Sigmoid colon (tissue), 7 donors: ENCODE measurements around the gene MTX1. TPM values are rescaled to one million over a fixed set of nuclear protein-coding genes. Genes with fewer than 3 reads are reported as not detected.
"Not testable (repeated sequence)": the region's sequence is repeated elsewhere in the genome, so short reads cannot be mapped to it uniquely, and the experiment has no call there.

ENCODE experiments used
- DNase-seq: peaks from one replicate; pipeline ENCODE4 v3.0.0-alpha.2; 2019
- H3K27ac ChIP-seq, 4 donors: fragments of 200-600 bp; sonication (generic); one replicate each; pipeline ENCODE4 v1.5.1; 2016 to 2019; ENCODE audit warnings: mild to moderate bottlenecking in 1 of 4
- H3K27me3 ChIP-seq, 3 donors: fragments of 200-600 bp; sonication (generic); one replicate each; pipeline ENCODE4 v1.5.1; 2019; ENCODE audit warnings: mild to moderate bottlenecking in 1 of 3
- H3K36me3 ChIP-seq, 4 donors: fragments of 200-600 bp; sonication (generic); one replicate each; pipeline ENCODE4 v1.5.1; 2016 to 2019
- H3K4me1 ChIP-seq, 4 donors: fragments of 200-600 bp; sonication (generic); one replicate each; pipeline ENCODE4 v1.5.1; 2017 to 2019
- H3K4me3 ChIP-seq, 4 donors: fragments of 200-600 bp; sonication (generic); one replicate each; pipeline ENCODE4 v1.5.1; 2017 to 2019; ENCODE audit warnings: mild to moderate bottlenecking in 2 of 4, moderate library complexity in 1 of 4
- H3K9me3 ChIP-seq, 4 donors: fragments of 200-600 bp in 3 of 4; sonication (generic) in 3 of 4; one replicate each; pipeline versions ENCODE4 v1.5.1 to v1.6.1; 2013 to 2019
- EP300 ChIP-seq, 4 donors: sonication (generic); formaldehyde crosslinking; IDR thresholded peaks; one replicate each; pipeline ENCODE4 v1.6.1; 2017; ENCODE audit warnings: antibody characterized with exemption in 4 of 4
- POLR2A ChIP-seq, 2 donors: fragments of 450-650 bp; IDR thresholded peaks; one replicate each; pipeline ENCODE4 v1.6.1; 2016; ENCODE audit warnings: antibody characterized with exemption in 2 of 2, mild to moderate bottlenecking in 2 of 2, moderate library complexity in 2 of 2
- POLR2AphosphoS5 ChIP-seq, 4 donors: sonication (generic); formaldehyde crosslinking; IDR thresholded peaks; one replicate each; pipeline ENCODE4 v1.6.1; 2017; ENCODE audit warnings: antibody characterized with exemption in 4 of 4
- WGBS, 2 donors: extraction: QIAGEN DNeasy Blood & Tissue Kit; methylation state at CpG; one replicate each; pipeline ENCODE4 v1.1.7; 2013; 5-methylcytosine and 5-hydroxymethylcytosine counted together
- intact Hi-C: fragments of 100-400 bp; cut with DNase I; formaldehyde crosslinking; loops from one replicate; pipeline ENCODE4 v1.15.1; 2023
- polyA plus RNA-seq, 3 donors: library from polyadenylated mRNA; stranded (reverse); fragments of 200-250 nt; gene quantifications; one replicate each; pipeline ENCODE4 v1.2.3, GENCODE V29; 2013
- total RNA-seq, 4 donors: library from RNA; depleted of rRNA; stranded (reverse); fragments of >200 nt; gene quantifications; one replicate each; pipeline ENCODE4 v1.1.0, GENCODE V29; 2016
- TF ChIP-seq, protein P1 (sequence below), 4 experiments: fragments of 450-650 bp in 3 of 4; fragments of 200-600 bp in 1 of 4; IDR thresholded peaks; one replicate each; pipeline ENCODE4 v1.5.1; 2016 to 2019; ENCODE audit warnings: antibody characterized with exemption in 4 of 4, mild to moderate bottlenecking in 3 of 4, moderate library complexity in 2 of 4
- donor health status: healthy with polysubstance abuse.
- donor health status: Bipolar disorder and iron deficiency.
- donor health status: healthy.

The MTX1 gene
- total and polyA plus RNA-seq, 7 donors, result 15.5 to 69.7 (median 29.8) TPM

DNA sequence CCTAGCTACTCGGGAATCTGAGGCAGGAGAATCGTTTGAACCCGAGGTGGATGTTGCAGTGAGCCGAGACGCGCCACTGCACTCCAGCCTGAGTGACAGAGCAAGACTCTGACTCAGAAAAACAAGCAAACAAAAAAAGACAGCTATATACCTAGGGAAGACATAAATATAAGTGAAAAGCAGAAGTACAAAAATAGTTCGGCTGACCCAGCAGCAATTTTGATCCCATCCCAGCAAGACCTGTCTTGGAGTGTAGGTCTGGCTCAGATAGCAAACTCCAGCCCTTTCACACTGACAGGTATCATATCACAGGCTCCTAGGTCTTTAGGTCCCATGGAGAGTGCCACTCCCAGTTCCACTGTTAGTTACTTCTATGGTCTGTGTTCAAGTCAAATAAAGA lies 14.6 kb downstream of the MTX1 start:
- no peak overlapping the region for H3K27ac ChIP-seq
- no peak for TF ChIP-seq POLR2AphosphoS5 (IDR thresholded peaks at IDR 0.05)
- TF ChIP-seq, protein P1, sequence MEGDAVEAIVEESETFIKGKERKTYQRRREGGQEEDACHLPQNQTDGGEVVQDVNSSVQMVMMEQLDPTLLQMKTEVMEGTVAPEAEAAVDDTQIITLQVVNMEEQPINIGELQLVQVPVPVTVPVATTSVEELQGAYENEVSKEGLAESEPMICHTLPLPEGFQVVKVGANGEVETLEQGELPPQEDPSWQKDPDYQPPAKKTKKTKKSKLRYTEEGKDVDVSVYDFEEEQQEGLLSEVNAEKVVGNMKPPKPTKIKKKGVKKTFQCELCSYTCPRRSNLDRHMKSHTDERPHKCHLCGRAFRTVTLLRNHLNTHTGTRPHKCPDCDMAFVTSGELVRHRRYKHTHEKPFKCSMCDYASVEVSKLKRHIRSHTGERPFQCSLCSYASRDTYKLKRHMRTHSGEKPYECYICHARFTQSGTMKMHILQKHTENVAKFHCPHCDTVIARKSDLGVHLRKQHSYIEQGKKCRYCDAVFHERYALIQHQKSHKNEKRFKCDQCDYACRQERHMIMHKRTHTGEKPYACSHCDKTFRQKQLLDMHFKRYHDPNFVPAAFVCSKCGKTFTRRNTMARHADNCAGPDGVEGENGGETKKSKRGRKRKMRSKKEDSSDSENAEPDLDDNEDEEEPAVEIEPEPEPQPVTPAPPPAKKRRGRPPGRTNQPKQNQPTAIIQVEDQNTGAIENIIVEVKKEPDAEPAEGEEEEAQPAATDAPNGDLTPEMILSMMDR (IDR thresholded peaks at IDR 0.05), result no peak
- no peak for TF ChIP-seq POLR2A (IDR thresholded peaks at IDR 0.05)
- TF ChIP-seq EP300 (IDR thresholded peaks at IDR 0.05), result no peak
- no peak for DNase-seq
- 63 to 85% methylated on average over 7 of the region's 7 CpGs for WGBS, 2 donors
- H3K27me3 ChIP-seq, result no peaks in the 10 kb centered on the region
- H3K36me3 ChIP-seq, result no peaks in the 10 kb centered on the region
- no peak overlapping the region for H3K4me3 ChIP-seq
- intact Hi-C loops, result no loop called here
- H3K4me1 ChIP-seq, result peaks cover 0 to 38% (median 32%) of the 10 kb centered on the region in 4 donors
- H3K9me3 ChIP-seq, result no peaks in the 10 kb centered on the region

DNA sequence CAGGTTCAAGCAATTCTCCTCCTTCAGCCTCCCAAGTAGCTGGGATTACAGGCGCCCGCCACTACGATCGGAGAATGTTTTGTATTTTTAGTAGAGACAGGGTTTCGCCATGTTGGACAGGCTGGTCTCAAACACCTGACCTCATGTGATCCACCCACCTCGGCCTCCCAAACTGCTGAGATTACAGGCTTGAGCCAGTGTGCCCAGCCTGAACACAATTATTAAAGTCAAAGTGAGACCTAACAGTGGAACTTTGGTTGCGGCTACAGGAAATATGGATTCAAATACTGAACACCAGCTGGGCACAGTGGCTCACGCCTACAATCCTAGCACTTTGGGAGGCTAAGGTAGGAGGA lies 16.9 kb downstream of the MTX1 start:
- intact Hi-C loops, result loop anchor here (5.0 kb wide), 1 partner anchor 53 kb away; the partner anchor contains the start of genes KRTCAP2 and TRIM46
- H3K27me3 ChIP-seq, H3K4me3 ChIP-seq, DNase-seq, H3K36me3 ChIP-seq, H3K9me3 ChIP-seq: not testable (repeated sequence)
- Histone ChIP-seq H3K4me1 (peaks cover 0 to 37% (median 29%) of the 10 kb centered on the region in 4 donors), H3K27ac (peak overlapping the region in 3 of 4 donors; percentile 85 to 91 (median 90))
- 96 to 97% methylated on average over 8 of the region's 8 CpGs for WGBS, 2 donors

DNA sequence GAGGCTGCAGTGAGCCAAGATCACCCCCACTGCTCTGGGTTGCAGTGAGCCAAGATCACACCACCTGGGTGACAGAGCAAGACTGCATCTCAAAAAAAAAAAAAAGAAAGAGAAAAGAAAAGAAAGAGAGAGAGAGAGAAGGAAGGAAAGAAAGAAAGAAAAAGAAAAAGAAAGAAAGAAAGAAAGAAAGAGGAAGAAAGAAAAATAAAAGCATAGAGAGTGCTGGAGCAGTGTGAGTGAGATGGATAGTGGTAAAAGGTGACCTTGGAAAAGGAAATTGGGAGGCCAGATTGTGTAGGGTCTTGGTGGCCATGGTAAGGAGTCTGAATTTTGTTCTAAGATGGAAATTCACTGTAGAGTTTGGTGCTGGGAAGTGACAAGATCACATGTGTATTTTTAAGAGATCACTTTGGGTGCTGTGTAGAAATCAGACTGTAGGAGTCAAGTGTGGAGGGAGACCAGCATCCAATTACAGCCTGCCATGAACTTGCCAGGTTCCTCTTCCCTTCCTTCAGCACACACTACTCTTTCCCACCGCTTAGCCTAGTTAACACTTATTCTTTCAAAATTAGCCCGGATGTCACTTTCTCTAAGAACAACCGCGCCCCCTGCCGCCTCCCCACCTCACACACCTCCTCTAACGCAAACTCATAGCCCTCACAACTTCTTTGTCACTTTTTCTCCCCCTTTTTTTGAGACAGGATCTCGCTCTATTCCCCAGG lies 17.9 kb downstream of the MTX1 start:
- TF ChIP-seq, protein P1 (IDR thresholded peaks at IDR 0.05), result peak; percentile 42 to 62 (median 52)
- TF ChIP-seq POLR2A (IDR thresholded peaks at IDR 0.05), result no peak
- peak overlapping the region; percentile 28 to 63 (median 56) for H3K4me3 ChIP-seq
- H3K4me1 ChIP-seq, result peaks cover 0 to 37% (median 30%) of the 10 kb centered on the region in 4 donors
- intact Hi-C loops, result loop anchor here (2.0 to 5.0 kb wide), 2 partner anchors 18 to 54 kb away; partner anchors contain the start of genes KRTCAP2, MTX1 and TRIM46
- no peaks in the 10 kb centered on the region for H3K9me3 ChIP-seq
- DNase-seq, result peak; percentile 90
- H3K27ac ChIP-seq, result peak overlapping the region; percentile 85 to 93 (median 90)
- no peaks in the 10 kb centered on the region for H3K36me3 ChIP-seq
- WGBS, 2 donors, result 0 to 1% methylated on average over 7 of the region's 7 CpGs
- H3K27me3 ChIP-seq, result no peaks in the 10 kb centered on the region

DNA sequence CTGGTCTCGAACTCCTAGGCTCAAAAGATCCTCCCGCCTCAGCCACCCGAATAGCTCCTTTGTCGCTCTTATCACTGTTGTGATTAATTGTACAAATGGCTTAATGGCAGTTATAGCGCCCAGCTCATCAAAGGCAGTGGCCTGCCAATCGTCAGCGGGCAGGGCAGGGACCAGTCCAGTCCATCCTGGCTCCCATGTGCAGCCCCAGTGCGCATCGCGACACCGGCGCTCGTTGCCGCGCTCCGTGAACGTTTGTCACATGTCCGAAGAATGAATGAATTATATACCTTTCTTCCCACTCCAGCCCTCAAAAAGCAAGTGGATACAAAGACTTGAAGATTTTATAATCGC lies 18.4 kb downstream of the MTX1 start:
- H3K36me3 ChIP-seq, result no peaks in the 10 kb centered on the region
- H3K27me3 ChIP-seq, result no peaks in the 10 kb centered on the region
- no peak for DNase-seq
- peak overlapping the region; percentile 85 to 93 (median 90) for H3K27ac ChIP-seq
- TF ChIP-seq EP300 (IDR thresholded peaks at IDR 0.05) (no peak), POLR2A (IDR thresholded peaks at IDR 0.05) (no peak), POLR2AphosphoS5 (IDR thresholded peaks at IDR 0.05) (no peak)
- TF ChIP-seq, protein P1 (IDR thresholded peaks at IDR 0.05), result peak in 1 of 4 experiments; percentile 28
- intact Hi-C loops, result loop anchor here (2.0 to 5.0 kb wide), 2 partner anchors 18 to 55 kb away; partner anchors contain the start of genes KRTCAP2, MTX1 and TRIM46
- no peaks in the 10 kb centered on the region for H3K9me3 ChIP-seq
- WGBS, 2 donors, result 0% methylated on average over 19 of the region's 19 CpGs
- H3K4me3 ChIP-seq, result peak overlapping the region; percentile 28 to 63 (median 56)
- H3K4me1 ChIP-seq, result peaks cover 0 to 42% (median 34%) of the 10 kb centered on the region in 4 donors

DNA sequence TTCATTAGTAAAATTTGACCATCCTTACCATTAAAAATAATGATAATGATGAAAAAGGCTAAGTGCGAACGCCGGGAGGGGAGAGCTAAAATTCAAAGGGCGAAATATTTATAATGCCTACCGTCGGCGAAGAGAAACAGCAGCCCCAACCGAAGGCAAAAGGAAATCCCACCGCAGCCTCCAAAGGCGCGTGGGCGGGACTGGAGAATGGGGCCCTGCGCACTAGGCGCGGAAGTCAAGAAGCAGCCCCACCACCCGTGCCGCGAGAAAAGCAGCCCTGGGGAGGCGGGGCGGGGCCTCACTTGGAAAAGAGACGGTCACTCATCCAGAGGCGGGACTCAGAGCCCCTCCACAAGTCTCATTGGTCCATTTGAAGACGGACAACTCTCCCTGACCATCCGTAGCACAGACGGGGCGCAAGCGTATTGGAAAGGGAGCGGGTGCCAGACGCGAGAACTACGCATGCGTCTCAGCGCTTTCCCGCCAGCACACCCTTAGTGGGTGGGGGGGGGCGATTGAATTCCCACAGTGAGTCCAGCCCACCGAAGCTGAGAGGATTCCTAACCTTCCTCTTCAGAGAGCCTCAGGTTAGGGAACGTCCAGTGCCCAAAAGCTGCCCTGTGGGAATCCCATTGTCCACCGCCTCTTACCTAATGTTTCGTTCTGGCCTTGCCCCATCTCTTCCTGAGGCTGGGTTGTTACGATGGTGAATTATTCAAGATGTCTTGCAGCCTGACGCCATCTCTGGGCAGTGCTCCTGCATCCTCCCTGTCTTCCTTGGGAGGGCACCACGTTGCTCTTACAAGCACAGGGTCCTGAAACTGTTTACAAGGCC lies 19.0 kb downstream of the MTX1 start:
- peak; percentile 99 for DNase-seq
- Histone ChIP-seq H3K27ac (peak overlapping the region; percentile 85 to 93 (median 90)), H3K4me3 (peak overlapping the region; percentile 28 to 63 (median 56)), H3K27me3 (no peaks in the 10 kb centered on the region), H3K36me3 (no peaks in the 10 kb centered on the region), H3K4me1 (peaks cover 0 to 48% (median 40%) of the 10 kb centered on the region in 4 donors), H3K9me3 (no peaks in the 10 kb centered on the region)
- WGBS, 2 donors, result 1 to 2% methylated on average over 42 of the region's 42 CpGs
- intact Hi-C loops, result loop anchor here (2.0 to 5.0 kb wide), 2 partner anchors 19 to 55 kb away; partner anchors contain the start of genes KRTCAP2, MTX1 and TRIM46
- TF ChIP-seq POLR2A (IDR thresholded peaks at IDR 0.05) (peak; percentile 42 to 46), EP300 (IDR thresholded peaks at IDR 0.05) (no peak), POLR2AphosphoS5 (IDR thresholded peaks at IDR 0.05) (peak; percentile 69 to 87 (median 80))
- TF ChIP-seq, protein P1 (IDR thresholded peaks at IDR 0.05), result no peak
